ENCODE measurements around the gene ZNF592. TPM values are rescaled to one million over a fixed set of nuclear protein-coding genes. Genes with fewer than 3 reads are reported as not detected.

The ZNF592 gene
- total RNA-seq, result 10 to 100 TPM; 33.5 to 39.5 TPM

DNA sequence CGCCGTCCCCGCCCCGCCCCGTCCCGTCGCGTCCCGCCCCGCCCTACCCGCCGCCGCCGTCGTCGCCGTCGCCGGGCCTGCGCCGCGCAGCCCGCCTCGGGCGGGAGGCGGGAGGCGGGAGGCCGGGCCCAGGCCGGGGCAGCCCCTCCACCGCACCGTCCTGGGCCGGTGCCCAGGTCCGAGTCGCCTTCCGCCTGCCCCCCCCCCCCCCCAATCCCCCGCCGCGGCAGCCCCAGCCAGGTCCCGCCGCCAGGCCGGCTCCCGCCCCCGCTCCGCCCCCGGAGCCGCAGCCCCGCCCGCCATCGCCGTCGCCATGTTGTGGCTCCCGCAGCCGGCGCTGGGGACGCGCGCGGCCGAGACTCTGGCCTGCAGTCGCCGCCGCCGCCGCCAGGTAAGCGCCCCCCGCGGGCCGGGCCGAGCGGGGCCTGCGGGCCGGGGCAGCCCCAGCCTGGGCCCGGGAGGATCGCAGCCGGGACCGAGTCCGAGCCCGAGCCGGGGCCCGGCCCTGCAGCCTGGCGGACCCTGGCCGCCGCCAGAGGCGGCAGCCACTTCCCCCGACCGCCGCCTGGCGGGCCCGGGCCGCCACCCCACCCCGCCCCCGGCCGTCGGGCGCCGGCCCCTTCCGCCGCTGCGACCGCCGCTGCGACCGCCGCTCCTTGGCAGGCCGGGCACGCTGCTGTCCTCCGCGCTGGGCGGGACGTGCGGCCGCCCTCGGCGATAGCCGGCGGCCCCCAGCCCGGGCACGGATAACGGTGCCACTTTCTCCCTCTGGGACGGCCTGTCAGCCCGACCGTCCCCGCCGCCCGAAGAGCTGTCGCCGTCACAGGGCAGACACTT lies at the start of gene ZNF592:
TSS of gene ZNF592 (plus strand) at position 319 of the 837 bp plus-strand sequence. CDS start 34,084 bp downstream, outside the sequence.
- H3K27me3 Mint-ChIP-seq (ENCODE audit: low read depth), result no peaks in the 10 kb centered on the region
- peaks cover 2% of the 10 kb centered on the region in 2 donors for H3K9me3 Mint-ChIP-seq
- peaks cover 11 to 13% of the 10 kb centered on the region in 2 donors for H3K36me3 Mint-ChIP-seq (ENCODE audit: insufficient read depth in 2 of 2)
- DNase-seq (peak; percentile 81 to 86), ATAC-seq (replicated peaks in 1 of 2) (peak; percentile 67 to 71)
- peak within 1 kb of the TSS; percentile 95 for H3K27ac Mint-ChIP-seq
- peak within 1 kb of the TSS; percentile 95 for H3K4me3 Mint-ChIP-seq
- peaks cover 66% of the 10 kb centered on the region for H3K4me1 Mint-ChIP-seq (ENCODE audit: low read depth)

DNA sequence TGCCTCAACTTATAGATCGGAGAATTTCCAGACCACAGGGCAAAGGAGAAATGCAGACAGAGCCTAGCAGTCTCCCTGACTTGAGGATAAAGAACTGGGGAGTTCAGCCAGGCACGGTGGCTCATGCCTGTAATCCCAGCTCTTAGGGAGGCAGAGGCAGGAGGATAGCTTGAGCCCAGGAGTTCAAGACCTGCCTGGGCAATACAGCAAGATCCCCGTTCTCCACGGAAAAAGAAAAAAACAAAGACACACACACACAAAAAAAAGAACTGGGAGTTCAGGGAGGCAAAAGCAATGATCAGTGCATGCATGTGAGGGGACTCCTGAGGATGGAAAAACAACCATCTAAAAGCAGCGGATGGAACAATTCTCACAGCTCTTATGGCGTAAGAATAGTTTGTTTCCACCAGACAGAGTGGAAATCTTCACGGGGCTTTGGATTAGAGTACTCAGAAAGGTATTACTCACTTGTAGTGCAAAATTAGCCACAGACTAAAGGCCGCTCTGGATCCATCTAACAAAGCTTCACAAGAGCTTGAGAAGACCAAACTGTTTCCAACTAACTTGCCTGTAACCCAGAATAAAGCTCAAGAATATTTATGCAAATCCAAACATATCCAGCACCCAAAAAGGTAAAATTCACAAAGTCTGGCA lies 48.7 kb upstream of the ZNF592 start:
- H3K4me3 Mint-ChIP-seq, result peak overlapping the region; percentile 56 to 62
- H3K27ac Mint-ChIP-seq, result peak overlapping the region; percentile 76
- peak; percentile 64 to 74 for ATAC-seq (replicated peaks in 1 of 2)
- peaks cover 55% of the 10 kb centered on the region for H3K4me1 Mint-ChIP-seq (ENCODE audit: low read depth)
- no peak for DNase-seq
- no peaks in the 10 kb centered on the region for H3K9me3 Mint-ChIP-seq
- peaks cover 0 to under 1% of the 10 kb centered on the region in 2 donors for H3K36me3 Mint-ChIP-seq (ENCODE audit: insufficient read depth in 2 of 2)
- H3K27me3 Mint-ChIP-seq (ENCODE audit: low read depth), result no peaks in the 10 kb centered on the region

DNA sequence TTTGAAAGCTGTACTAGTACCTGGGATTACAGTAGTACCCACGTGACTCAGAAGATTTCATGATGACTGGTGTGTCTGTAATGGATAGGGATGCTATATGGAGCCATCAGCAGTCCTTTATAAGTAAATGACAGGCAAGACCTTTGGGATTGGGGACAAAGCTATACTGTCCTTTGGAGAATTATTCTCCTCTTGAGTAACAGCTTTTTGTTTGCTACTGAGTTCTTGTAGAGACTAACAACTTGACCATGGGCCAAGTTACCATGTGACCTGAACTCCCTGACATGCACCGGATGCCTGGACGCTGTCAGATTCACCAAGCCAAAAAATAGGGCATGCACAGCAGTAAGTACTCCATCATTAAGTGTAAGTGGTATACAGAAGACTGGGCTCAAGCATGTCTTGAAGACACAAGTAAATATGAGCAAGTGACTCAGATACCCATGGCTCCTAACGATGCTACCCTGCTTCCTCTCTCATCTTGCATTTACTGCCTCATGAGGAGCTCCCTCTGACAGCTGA lies 45.4 kb upstream of the ZNF592 start:
- H3K27ac Mint-ChIP-seq, result no peak overlapping the region
- H3K36me3 Mint-ChIP-seq (ENCODE audit: insufficient read depth in 2 of 2), result peaks cover 0 to 5% of the 10 kb centered on the region in 2 donors
- DNase-seq (no peak), ATAC-seq (replicated peaks in 1 of 2) (peak; percentile 34 to 55)
- peaks cover 69% of the 10 kb centered on the region for H3K4me1 Mint-ChIP-seq (ENCODE audit: low read depth)
- no peaks in the 10 kb centered on the region for H3K9me3 Mint-ChIP-seq
- no peaks in the 10 kb centered on the region for H3K27me3 Mint-ChIP-seq (ENCODE audit: low read depth)
- no peak overlapping the region for H3K4me3 Mint-ChIP-seq

GRCh38 chr15:84703808-84704207 lies 44.6 kb upstream of the ZNF592 start:
- Mint-ChIP-seq H3K9me3 (no peaks in the 10 kb centered on the region), H3K27me3 (ENCODE audit: low read depth) (no peaks in the 10 kb centered on the region), H3K36me3 (ENCODE audit: insufficient read depth in 2 of 2) (peaks cover 0 to 9% of the 10 kb centered on the region in 2 donors), H3K4me1 (ENCODE audit: low read depth) (peaks cover 69% of the 10 kb centered on the region), H3K27ac (no peak overlapping the region), H3K4me3 (no peak overlapping the region)
- ATAC-seq (replicated peaks in 1 of 2) (no peak), DNase-seq (no peak)

GRCh38 chr15:84714372-84714771 lies 34.0 kb upstream of the ZNF592 start:
- DNase-seq (no peak), ATAC-seq (replicated peaks in 1 of 2) (no peak)
- H3K36me3 Mint-ChIP-seq (ENCODE audit: insufficient read depth in 2 of 2), result peaks cover 5 to 10% of the 10 kb centered on the region in 2 donors
- peak overlapping the region; percentile 94 to 100 for H3K4me3 Mint-ChIP-seq
- H3K27me3 Mint-ChIP-seq (ENCODE audit: low read depth), result no peaks in the 10 kb centered on the region
- peak overlapping the region; percentile 45 for H3K27ac Mint-ChIP-seq
- no peaks in the 10 kb centered on the region for H3K9me3 Mint-ChIP-seq
- H3K4me1 Mint-ChIP-seq (ENCODE audit: low read depth), result peaks cover 63% of the 10 kb centered on the region

- peaks cover 5 to 10% of the 10 kb centered on the region in 2 donors for H3K36me3 Mint-ChIP-seq (ENCODE audit: insufficient read depth in 2 of 2)
- no peak for DNase-seq
- H3K27me3 Mint-ChIP-seq (ENCODE audit: low read depth), result no peaks in the 10 kb centered on the region
- no peaks in the 10 kb centered on the region for H3K9me3 Mint-ChIP-seq
- H3K27ac Mint-ChIP-seq, result peak overlapping the region; percentile 92
- ATAC-seq (replicated peaks in 1 of 2), result no peak
- H3K4me1 Mint-ChIP-seq (ENCODE audit: low read depth), result peaks cover 64% of the 10 kb centered on the region
- H3K4me3 Mint-ChIP-seq, result peak overlapping the region; percentile 94 to 100
Observed at GRCh38 chr15:84714821-84715220, 33.6 kb upstream of the ZNF592 start.

DNA sequence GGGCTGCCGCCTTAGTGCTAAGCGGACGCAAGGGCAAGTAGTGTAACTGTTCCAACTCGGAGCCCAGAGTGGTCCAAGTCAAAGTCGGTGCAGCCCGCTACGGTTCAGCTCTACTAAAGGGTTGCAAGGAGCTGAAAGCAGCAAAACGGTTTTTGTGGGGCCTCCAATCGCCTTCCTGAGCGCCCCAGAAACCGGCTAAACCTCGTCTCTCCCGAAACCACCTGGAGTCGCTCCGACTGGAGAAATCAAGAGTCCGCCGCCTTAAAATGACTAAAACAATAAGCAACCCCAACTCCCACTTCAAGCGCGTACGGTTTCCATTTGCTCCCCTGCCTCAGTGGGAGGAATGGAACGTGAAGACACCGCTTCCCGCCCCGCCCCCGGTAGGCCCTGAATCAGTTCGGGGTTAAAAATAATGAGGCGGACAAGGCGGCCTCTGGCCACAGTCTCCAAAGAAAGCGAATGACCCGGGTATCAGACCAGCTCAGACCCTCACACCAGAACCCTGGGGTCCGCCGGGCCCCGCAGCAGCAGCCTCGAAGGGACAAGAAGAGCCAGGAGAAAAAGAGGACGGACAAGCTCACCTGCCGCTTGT lies 32.9 kb upstream of the ZNF592 start:
- ATAC-seq (replicated peaks in 1 of 2) (peak; percentile 17 to 21), DNase-seq (peak; percentile 54 to 59)
- Mint-ChIP-seq H3K27ac (peak overlapping the region; percentile 92), H3K4me1 (ENCODE audit: low read depth) (peaks cover 64% of the 10 kb centered on the region), H3K4me3 (peak overlapping the region; percentile 94 to 100), H3K27me3 (ENCODE audit: low read depth) (no peaks in the 10 kb centered on the region), H3K36me3 (ENCODE audit: insufficient read depth in 2 of 2) (peaks cover 5 to 10% of the 10 kb centered on the region in 2 donors), H3K9me3 (no peaks in the 10 kb centered on the region)

- Mint-ChIP-seq H3K4me1 (ENCODE audit: low read depth) (peaks cover 68% of the 10 kb centered on the region), H3K27me3 (ENCODE audit: low read depth) (no peaks in the 10 kb centered on the region)
- ATAC-seq (replicated peaks in 1 of 2), result peak; percentile 93 to 94
Observed at GRCh38 chr15:84716036-84716732, 32.2 kb upstream of the ZNF592 start, which contains the start of gene SEC11A. Gene SEC11A (minus strand): TSS chr15:84716139. CDS start chr15:84716075, 64 bp downstream.

GRCh38 chr15:84721371-84721770 lies 27.0 kb upstream of the ZNF592 start:
- Mint-ChIP-seq H3K4me1 (ENCODE audit: low read depth) (peaks cover 54% of the 10 kb centered on the region), H3K27ac (peak overlapping the region; percentile 82), H3K27me3 (ENCODE audit: low read depth) (no peaks in the 10 kb centered on the region), H3K36me3 (ENCODE audit: insufficient read depth in 2 of 2) (peaks cover 0 to 3% of the 10 kb centered on the region in 2 donors), H3K9me3 (no peaks in the 10 kb centered on the region), H3K4me3 (peak overlapping the region in 1 of 2 donors; percentile 38)
- DNase-seq, result no peak
- ATAC-seq (replicated peaks in 1 of 2), result no peak

More at GRCh38 chr15:84716036-84716732, 32.2 kb upstream of the ZNF592 start, which contains the start of gene SEC11A:
- Mint-ChIP-seq H3K9me3 (no peaks in the 10 kb centered on the region), H3K4me3 (peak within 1 kb of the TSS; percentile 94 to 100), H3K27ac (peak within 1 kb of the TSS; percentile 92), H3K36me3 (ENCODE audit: insufficient read depth in 2 of 2) (peaks cover 5 to 10% of the 10 kb centered on the region in 2 donors)
- DNase-seq, result peak; percentile 94 to 95

GRCh38 chr15:84722628-84723027 lies 25.8 kb upstream of the ZNF592 start:
- H3K4me1 Mint-ChIP-seq (ENCODE audit: low read depth), result peaks cover 49% of the 10 kb centered on the region
- H3K27ac Mint-ChIP-seq, result no peak overlapping the region
- ATAC-seq (replicated peaks in 1 of 2) (no peak), DNase-seq (no peak)
- H3K27me3 Mint-ChIP-seq (ENCODE audit: low read depth), result no peaks in the 10 kb centered on the region
- H3K36me3 Mint-ChIP-seq (ENCODE audit: insufficient read depth in 2 of 2), result no peaks in the 10 kb centered on the region
- H3K9me3 Mint-ChIP-seq, result no peaks in the 10 kb centered on the region
- no peak overlapping the region for H3K4me3 Mint-ChIP-seq

DNA sequence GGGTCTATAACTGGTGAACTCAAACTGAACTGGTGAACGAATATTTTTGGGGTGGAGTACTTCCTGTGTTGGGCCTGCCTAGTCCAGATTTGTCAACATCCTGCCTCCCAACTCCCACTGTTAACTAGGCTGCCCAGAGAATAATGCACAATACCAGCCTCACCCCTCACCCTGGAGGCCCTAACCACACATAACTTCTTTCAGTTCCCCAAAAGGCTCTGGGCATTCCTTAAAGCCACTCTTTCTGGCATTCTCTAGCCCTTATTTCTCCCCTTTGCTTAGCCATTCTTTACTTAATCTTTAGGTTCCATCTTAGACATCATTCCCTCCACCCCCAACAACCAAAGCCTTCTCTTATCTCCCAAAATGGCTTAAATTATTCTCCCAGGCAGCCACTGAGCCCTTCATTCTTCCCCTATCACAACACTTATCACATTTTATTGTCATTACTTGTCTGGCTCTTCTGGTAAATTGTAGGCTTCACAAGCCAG lies 23.3 kb upstream of the ZNF592 start:
- peak overlapping the region; percentile 91 for H3K27ac Mint-ChIP-seq
- H3K36me3 Mint-ChIP-seq (ENCODE audit: insufficient read depth in 2 of 2), result no peaks in the 10 kb centered on the region
- no peaks in the 10 kb centered on the region for H3K27me3 Mint-ChIP-seq (ENCODE audit: low read depth)
- no peaks in the 10 kb centered on the region for H3K9me3 Mint-ChIP-seq
- ATAC-seq (replicated peaks in 1 of 2) (peak in 1 of 2 donors; percentile 45), DNase-seq (no peak)
- peaks cover 48% of the 10 kb centered on the region for H3K4me1 Mint-ChIP-seq (ENCODE audit: low read depth)
- H3K4me3 Mint-ChIP-seq, result peak overlapping the region in 1 of 2 donors; percentile 35

GRCh38 chr15:84727429-84727828 lies 21.0 kb upstream of the ZNF592 start:
- Mint-ChIP-seq H3K36me3 (ENCODE audit: insufficient read depth in 2 of 2) (no peaks in the 10 kb centered on the region), H3K9me3 (no peaks in the 10 kb centered on the region), H3K27ac (no peak overlapping the region), H3K4me3 (no peak overlapping the region), H3K4me1 (ENCODE audit: low read depth) (peaks cover 50% of the 10 kb centered on the region), H3K27me3 (ENCODE audit: low read depth) (no peaks in the 10 kb centered on the region)
- DNase-seq (no peak), ATAC-seq (replicated peaks in 1 of 2) (no peak)
